SH-SY5Y (cell line): ENCODE results near the gene OR10X1.

Source experiments
- GATA2 ChIP-seq: IDR thresholded peaks from 2 replicates; pipeline ENCODE4 v1.6.1; 2011; ENCODE audit warnings: mild to moderate bottlenecking, low read depth, low read length
- GATA3 ChIP-seq: IDR thresholded peaks from 2 replicates; pipeline ENCODE4 v1.6.1; 2011; ENCODE audit warnings: low read depth, mild to moderate bottlenecking, low read length, moderate library complexity

DNA sequence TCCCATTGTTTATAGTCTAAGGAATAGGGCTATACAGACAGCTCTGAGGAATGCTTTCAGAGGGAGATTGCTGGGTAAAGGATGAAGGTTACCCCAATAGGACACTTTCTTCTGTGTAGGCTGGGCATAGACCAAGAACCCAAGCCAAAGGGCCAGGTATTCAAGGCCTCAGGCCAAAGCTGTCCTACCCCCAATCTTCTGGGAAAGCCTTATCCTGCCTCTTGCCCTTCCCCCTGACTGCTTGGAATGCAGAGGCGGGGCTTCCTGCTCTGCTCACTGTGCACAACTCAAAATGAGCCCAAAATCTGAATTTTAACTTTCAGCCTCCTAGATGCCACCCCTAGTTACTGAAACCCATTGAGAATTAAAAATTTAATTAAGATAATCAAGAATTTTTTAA is 27.6 kb upstream of the OR10X1 start:
- TF ChIP-seq GATA2 (no peak), GATA3 (no peak)
